ENCODE data around the gene SDR42E2. TPM values are rescaled to one million over a fixed set of nuclear protein-coding genes. Genes with fewer than 3 reads are reported as not detected.

SDR42E2 gene
- total RNA-seq, 4 donors from 2014 or later: not detected

- WGBS, 2 donors: 65 to 72% methylated on average over 6 of the region's 6 CpGs
- intact Hi-C loops (cut with DNase I): no loop called here
- Histone ChIP-seq H3K4me3 (no peak overlapping the region), H3K4me1 (peaks cover 21 to 61% (median 25%) of the 10 kb centered on the region in 3 donors), H3K36me3 (no peaks in the 10 kb centered on the region), H3K27ac (peak overlapping the region in 2 of 4 donors; percentile 51 to 53), H3K27me3 (no peaks in the 10 kb centered on the region), H3K9me3 (no peaks in the 10 kb centered on the region)
- DNase-seq: no peak
- TF ChIP-seq, protein P1, sequence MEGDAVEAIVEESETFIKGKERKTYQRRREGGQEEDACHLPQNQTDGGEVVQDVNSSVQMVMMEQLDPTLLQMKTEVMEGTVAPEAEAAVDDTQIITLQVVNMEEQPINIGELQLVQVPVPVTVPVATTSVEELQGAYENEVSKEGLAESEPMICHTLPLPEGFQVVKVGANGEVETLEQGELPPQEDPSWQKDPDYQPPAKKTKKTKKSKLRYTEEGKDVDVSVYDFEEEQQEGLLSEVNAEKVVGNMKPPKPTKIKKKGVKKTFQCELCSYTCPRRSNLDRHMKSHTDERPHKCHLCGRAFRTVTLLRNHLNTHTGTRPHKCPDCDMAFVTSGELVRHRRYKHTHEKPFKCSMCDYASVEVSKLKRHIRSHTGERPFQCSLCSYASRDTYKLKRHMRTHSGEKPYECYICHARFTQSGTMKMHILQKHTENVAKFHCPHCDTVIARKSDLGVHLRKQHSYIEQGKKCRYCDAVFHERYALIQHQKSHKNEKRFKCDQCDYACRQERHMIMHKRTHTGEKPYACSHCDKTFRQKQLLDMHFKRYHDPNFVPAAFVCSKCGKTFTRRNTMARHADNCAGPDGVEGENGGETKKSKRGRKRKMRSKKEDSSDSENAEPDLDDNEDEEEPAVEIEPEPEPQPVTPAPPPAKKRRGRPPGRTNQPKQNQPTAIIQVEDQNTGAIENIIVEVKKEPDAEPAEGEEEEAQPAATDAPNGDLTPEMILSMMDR (IDR thresholded peaks at IDR 0.05): no peak
- TF ChIP-seq POLR2A (IDR thresholded peaks at IDR 0.05): no peak
Observed at GRCh38 chr16:22202261-22202637, 39.9 kb downstream of the SDR42E2 start.

GRCh38 chr16:22203091-22203490 lies 40.8 kb downstream of the SDR42E2 start:
- WGBS, 2 donors: 56 to 81% methylated on average over 5 of the region's 5 CpGs
- Histone ChIP-seq H3K9me3 (no peaks in the 10 kb centered on the region), H3K4me1 (peaks cover 27 to 70% (median 30%) of the 10 kb centered on the region in 3 donors), H3K4me3 (no peak overlapping the region), H3K27ac (peak overlapping the region in 1 of 4 donors; percentile 53), H3K27me3 (no peaks in the 10 kb centered on the region), H3K36me3 (no peaks in the 10 kb centered on the region)
- intact Hi-C loops (cut with DNase I): no loop called here
- no peak for DNase-seq
- no peak for TF ChIP-seq POLR2A (IDR thresholded peaks at IDR 0.05)
- TF ChIP-seq, protein P1 (IDR thresholded peaks at IDR 0.05): no peak

DNA sequence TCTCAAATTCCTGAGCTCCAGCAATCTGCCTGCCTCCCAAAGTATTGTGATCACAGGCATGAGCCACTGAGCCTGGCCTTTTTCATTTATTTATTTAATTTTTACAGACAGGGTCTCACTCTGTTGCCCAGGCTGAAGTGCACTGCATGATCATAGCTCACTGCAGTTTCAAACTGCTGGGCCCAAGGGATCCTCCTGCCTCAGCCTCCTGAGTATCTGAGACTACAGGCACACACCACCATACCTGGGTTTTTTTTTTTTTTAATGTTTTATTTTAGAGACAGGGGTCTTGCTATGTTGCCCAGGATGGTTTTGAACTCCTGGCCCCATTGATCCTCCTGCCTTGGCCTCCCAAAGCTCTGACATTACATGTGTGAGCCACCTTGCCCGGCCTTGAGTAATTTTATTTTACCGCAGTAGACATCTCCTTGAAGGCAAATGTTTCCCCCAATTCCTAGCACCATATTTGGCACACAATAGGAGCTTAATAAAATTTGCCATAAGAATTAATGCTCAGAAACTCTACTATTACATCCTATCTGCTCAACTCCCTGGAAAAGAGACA lies 41.9 kb downstream of the SDR42E2 start:
- no peaks in the 10 kb centered on the region for H3K36me3 ChIP-seq
- TF ChIP-seq, protein P1 (IDR thresholded peaks at IDR 0.05): no peak
- TF ChIP-seq POLR2A (IDR thresholded peaks at IDR 0.05): no peak
- no peaks in the 10 kb centered on the region for H3K27me3 ChIP-seq
- WGBS, 2 donors: 91 to 100% methylated on average over 2 of the region's 2 CpGs
- no peaks in the 10 kb centered on the region for H3K9me3 ChIP-seq
- H3K27ac ChIP-seq: peak overlapping the region in 1 of 4 donors; percentile 93
- intact Hi-C loops (cut with DNase I): no loop called here
- no peak overlapping the region for H3K4me3 ChIP-seq
- no peak for DNase-seq
- peaks cover 31 to 71% (median 31%) of the 10 kb centered on the region in 3 donors for H3K4me1 ChIP-seq

- no peaks in the 10 kb centered on the region for H3K9me3 ChIP-seq
- H3K4me3 ChIP-seq: peak overlapping the region; percentile 67 to 90 (median 78)
- WGBS, 2 donors: 3 to 5% methylated on average over 11 of the region's 11 CpGs
- no peaks in the 10 kb centered on the region for H3K27me3 ChIP-seq
- TF ChIP-seq POLR2A (IDR thresholded peaks at IDR 0.05): no peak
- TF ChIP-seq, protein P1 (IDR thresholded peaks at IDR 0.05): no peak
- peaks cover 0 to 5% (median 0%) of the 10 kb centered on the region in 3 donors for H3K36me3 ChIP-seq
- peaks cover 23 to 71% (median 29%) of the 10 kb centered on the region in 3 donors for H3K4me1 ChIP-seq
- intact Hi-C loops (cut with DNase I): loop anchor here (5.0 kb wide), 1 partner anchor 92 kb away; the partner anchor contains the start of gene POLR3E
- H3K27ac ChIP-seq: peak overlapping the region; percentile 81 to 94 (median 88)
- DNase-seq: no peak
Observed at GRCh38 chr16:22205577-22206012, 43.3 kb downstream of the SDR42E2 start.

GRCh38 chr16:22206013-22206841 lies 43.9 kb downstream of the SDR42E2 start, which contains the start of gene EEF2K:
EEF2K (plus strand) TSS chr16:22206278; CDS start chr16:22225730, 19,452 bp downstream.
- Histone ChIP-seq H3K9me3 (no peaks in the 10 kb centered on the region), H3K36me3 (peaks cover 0 to 9% (median 0%) of the 10 kb centered on the region in 3 donors), H3K4me3 (peak within 1 kb of the TSS; percentile 67 to 90 (median 78)), H3K27ac (peak within 1 kb of the TSS; percentile 81 to 94 (median 88)), H3K4me1 (peaks cover 23 to 74% (median 29%) of the 10 kb centered on the region in 3 donors), H3K27me3 (no peaks in the 10 kb centered on the region)
- WGBS, 2 donors: 0 to 1% methylated on average over 13 to 23 of the region's 74 CpGs
- TF ChIP-seq, protein P1 (IDR thresholded peaks at IDR 0.05): peak; percentile 78 to 91 (median 88)
- TF ChIP-seq POLR2A (IDR thresholded peaks at IDR 0.05): peak in 2 of 4 donors; percentile 35 to 56
- intact Hi-C loops (cut with DNase I): loop anchor here (5.0 kb wide), 1 partner anchor 91 kb away; the partner anchor contains the start of gene POLR3E
- peak; percentile 44 for DNase-seq
